ENCODE measurements around the gene SCAMP3. TPM values are rescaled to one million over a fixed set of nuclear protein-coding genes. Genes with fewer than 3 reads are reported as not detected.

Gene SCAMP3
- total RNA-seq, 1 experiment from 2014 or later, result 64.2 TPM

DNA sequence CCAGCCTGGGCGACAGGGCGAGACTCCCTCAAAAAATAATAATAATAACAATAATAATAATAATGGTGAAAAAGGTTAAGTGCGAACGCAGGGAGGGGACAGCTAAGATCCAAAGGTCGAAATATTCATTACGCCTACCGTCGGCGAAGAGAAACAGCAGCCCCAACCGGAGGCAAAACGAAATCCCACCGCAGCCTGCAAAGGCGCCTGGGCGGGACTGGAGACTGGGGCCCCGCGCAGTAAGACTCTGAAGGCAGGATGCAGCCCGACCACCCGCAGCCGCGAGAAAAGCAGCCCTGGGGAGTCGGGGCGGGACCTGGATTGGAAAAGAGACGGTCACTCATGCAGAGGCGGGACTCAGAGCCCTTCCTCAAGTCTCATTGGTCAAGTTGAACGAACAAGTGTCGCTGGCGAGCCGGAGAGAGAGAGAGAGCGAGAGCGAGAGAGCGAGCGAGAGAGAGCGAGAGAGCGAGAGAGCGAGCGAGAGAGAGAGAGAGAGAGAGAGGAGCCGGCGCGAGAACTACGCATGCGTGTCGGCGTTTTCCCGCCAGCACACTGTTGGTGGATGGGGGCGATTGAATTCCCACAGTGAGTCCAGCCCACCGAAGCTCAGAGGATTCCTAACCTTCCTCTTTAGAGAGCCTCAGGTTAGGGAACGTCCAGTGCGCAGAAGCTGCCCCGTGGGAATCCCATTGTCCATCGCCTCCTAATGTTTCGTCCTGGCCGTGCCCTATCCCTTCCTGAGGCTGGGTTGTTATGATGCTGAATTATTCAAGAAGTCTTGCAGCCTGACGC lies 17.6 kb downstream of the SCAMP3 start:
- intact Hi-C loops (cut with micrococcal nuclease), result loop anchor here (1.0 to 5.0 kb wide), 2 partner anchors 17 to 37 kb away; partner anchors contain the start of genes MTX1 and THBS3
- TF ChIP-seq TCF7L2 (IDR thresholded peaks at IDR 0.05; ENCODE audit: borderline replicate concordance, extremely low read depth, insufficient read depth, insufficient read length) (peak; percentile 87), POLR2AphosphoS5 (IDR thresholded peaks at IDR 0.05; ENCODE audit: low read depth, low read length) (peak; percentile 96), ZNF274 (IDR thresholded peaks at IDR 0.05; ENCODE audit: low read depth, low read length) (no peak), ELF1 (IDR thresholded peaks at IDR 0.05; ENCODE audit: borderline replicate concordance, low read depth) (no peak), EZH2phosphoT487 (IDR thresholded peaks at IDR 0.05; ENCODE audit: borderline replicate concordance) (no peak), EGR1 (IDR thresholded peaks at IDR 0.05; ENCODE audit: low read depth) (no peak), SP1 (IDR thresholded peaks at IDR 0.05; ENCODE audit: low read depth) (peak; percentile 94), EZH2 (IDR thresholded peaks at IDR 0.05) (no peak), YY1 (IDR thresholded peaks at IDR 0.05; ENCODE audit: extremely low read depth, insufficient replicate concordance, low read depth, low read length) (peak; percentile 78), CBX3 (IDR thresholded peaks at IDR 0.05; ENCODE audit: low read depth) (peak; percentile 100), SRF (IDR thresholded peaks at IDR 0.05; ENCODE audit: low read depth) (no peak), SIN3A (IDR thresholded peaks at IDR 0.05; ENCODE audit: low read depth) (peak; percentile 92; the same call in 1 of the 2 replicates), RAD21 (IDR thresholded peaks at IDR 0.05; ENCODE audit: low read depth) (no peak), FOSL1 (IDR thresholded peaks at IDR 0.05; ENCODE audit: low read depth) (no peak; the same call in 1 of the 2 replicates), REST (IDR thresholded peaks at IDR 0.05; ENCODE audit: low read depth) (no peak), JUND (IDR thresholded peaks at IDR 0.05) (no peak; the same call in 1 of the 2 replicates), ZFX (IDR thresholded peaks at IDR 0.05) (no peak)
- TF ChIP-seq, protein P1, sequence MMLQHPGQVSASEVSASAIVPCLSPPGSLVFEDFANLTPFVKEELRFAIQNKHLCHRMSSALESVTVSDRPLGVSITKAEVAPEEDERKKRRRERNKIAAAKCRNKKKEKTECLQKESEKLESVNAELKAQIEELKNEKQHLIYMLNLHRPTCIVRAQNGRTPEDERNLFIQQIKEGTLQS (IDR thresholded peaks at IDR 0.05), result no peak
- TF ChIP-seq, protein P2, sequence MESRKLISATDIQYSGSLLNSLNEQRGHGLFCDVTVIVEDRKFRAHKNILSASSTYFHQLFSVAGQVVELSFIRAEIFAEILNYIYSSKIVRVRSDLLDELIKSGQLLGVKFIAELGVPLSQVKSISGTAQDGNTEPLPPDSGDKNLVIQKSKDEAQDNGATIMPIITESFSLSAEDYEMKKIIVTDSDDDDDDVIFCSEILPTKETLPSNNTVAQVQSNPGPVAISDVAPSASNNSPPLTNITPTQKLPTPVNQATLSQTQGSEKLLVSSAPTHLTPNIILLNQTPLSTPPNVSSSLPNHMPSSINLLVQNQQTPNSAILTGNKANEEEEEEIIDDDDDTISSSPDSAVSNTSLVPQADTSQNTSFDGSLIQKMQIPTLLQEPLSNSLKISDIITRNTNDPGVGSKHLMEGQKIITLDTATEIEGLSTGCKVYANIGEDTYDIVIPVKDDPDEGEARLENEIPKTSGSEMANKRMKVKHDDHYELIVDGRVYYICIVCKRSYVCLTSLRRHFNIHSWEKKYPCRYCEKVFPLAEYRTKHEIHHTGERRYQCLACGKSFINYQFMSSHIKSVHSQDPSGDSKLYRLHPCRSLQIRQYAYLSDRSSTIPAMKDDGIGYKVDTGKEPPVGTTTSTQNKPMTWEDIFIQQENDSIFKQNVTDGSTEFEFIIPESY (IDR thresholded peaks at IDR 0.05; ENCODE audit: extremely low read depth, insufficient replicate concordance, low read length), result peak; percentile 90

More for the DNA sequence above, 17.6 kb downstream of the SCAMP3 start:
- Histone ChIP-seq H3K9ac (ENCODE audit: low read length) (peak overlapping the region; percentile 80), H3K27me3 (ENCODE audit: insufficient read depth, low read length) (no peaks in the 10 kb centered on the region), H3K4me1 (ENCODE audit: control insufficient read depth in 1 of 2, insufficient read depth in 2 of 2, low read length in 2 of 2) (peaks cover 16 to 46% of the 10 kb centered on the region in 2 experiments), H3K4me2 (ENCODE audit: low read length) (peak overlapping the region; percentile 76), H4K20me1 (ENCODE audit: insufficient read depth) (no peaks in the 10 kb centered on the region), H3K27ac (ENCODE audit: low read depth, low read length) (peak overlapping the region; percentile 78), H3K9me2 (ENCODE audit: insufficient read depth) (no peaks in the 10 kb centered on the region), H3K9me3 (ENCODE audit: control insufficient read depth in 1 of 2, insufficient read depth in 1 of 2, low read depth in 1 of 2, low read length in 2 of 2) (no peaks in the 10 kb centered on the region), H3K4me3 (replicated peaks in 1 of 2; ENCODE audit: low read depth in 1 of 2, low read length in 2 of 2) (peak overlapping the region; percentile 69 to 74), H3K79me2 (ENCODE audit: insufficient read depth, low read length) (no peaks in the 10 kb centered on the region), H2AFZ (ENCODE audit: low read depth, low read length, poor library complexity, severe bottlenecking) (peak overlapping the region; percentile 13), H3K36me3 (ENCODE audit: control insufficient read depth in 1 of 2, insufficient read depth in 2 of 2, low read length in 2 of 2) (peaks cover 0 to 2% of the 10 kb centered on the region in 2 experiments; a peak in 3 of 4 replicates)
- POLR2A ChIA-PET, result interaction anchor here (1.6 to 1.7 kb wide), 2 partner anchors 17 to 51 kb away, joined by 7 read pairs; no protein-coding TSS in a partner anchor
- ATAC-seq, result peak; percentile 91
- CTCF ChIA-PET, result interaction anchor here (1.4 kb wide), 1 partner anchor 72 kb away, joined by 5 read pairs; the partner anchor contains the start of gene KRTCAP2
- no TSS peak for BruUV-seq (replicated peaks)
- peak; percentile 99 for DNase-seq (ENCODE audit: low read depth, low spot score)
- RAD21 ChIA-PET (ENCODE audit: low non-redundant PET in 1 of 2, low total read pairs in 2 of 2, uncharacterized antibody in 2 of 2, unreplicated experiment in 2 of 2), result interaction anchor here in 1 of 2 experiments (0.7 kb wide), 1 partner anchor 170 kb away, joined by 3 read pairs; no protein-coding TSS in a partner anchor
